Measurements from ENCODE around the gene SOWAHC. TPM values are rescaled to one million over a fixed set of nuclear protein-coding genes. Genes with fewer than 3 reads are reported as not detected.
A peak's percentile ranks its signal among the peaks of the same experiment; 100 is the strongest.
"Not testable (repeated sequence)": the region's sequence is repeated elsewhere in the genome, so short reads cannot be mapped to it uniquely, and the experiment has no call there.

The SOWAHC gene, protein sequence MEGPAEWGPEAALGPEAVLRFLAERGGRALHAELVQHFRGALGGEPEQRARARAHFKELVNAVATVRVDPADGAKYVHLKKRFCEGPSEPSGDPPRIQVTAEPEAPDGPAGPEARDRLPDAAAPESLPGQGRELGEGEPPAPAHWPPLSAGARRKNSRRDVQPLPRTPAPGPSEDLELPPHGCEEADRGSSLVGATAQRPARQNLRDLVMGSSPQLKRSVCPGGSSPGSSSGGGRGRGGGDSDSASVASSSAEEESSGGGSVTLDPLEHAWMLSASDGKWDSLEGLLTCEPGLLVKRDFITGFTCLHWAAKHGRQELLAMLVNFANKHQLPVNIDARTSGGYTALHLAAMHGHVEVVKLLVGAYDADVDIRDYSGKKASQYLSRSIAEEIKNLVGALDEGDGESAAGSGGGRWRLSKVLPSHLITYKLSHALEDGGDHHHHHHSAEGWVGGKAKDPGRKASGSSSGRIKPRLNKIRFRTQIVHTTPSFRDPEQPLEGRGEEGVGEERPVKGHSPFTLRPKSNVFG
- total RNA-seq (7.1 and 10.3 TPM in 2 replicates), polyA plus RNA-seq (4.4 and 4.7 TPM in 2 replicates), polyA minus RNA-seq (ENCODE audit: low replicate concordance) (0.52 and 0.71 TPM in 2 replicates)
- polyA plus RNA-seq (2012), result 4.7 and 5.1 TPM in 2 replicates

DNA sequence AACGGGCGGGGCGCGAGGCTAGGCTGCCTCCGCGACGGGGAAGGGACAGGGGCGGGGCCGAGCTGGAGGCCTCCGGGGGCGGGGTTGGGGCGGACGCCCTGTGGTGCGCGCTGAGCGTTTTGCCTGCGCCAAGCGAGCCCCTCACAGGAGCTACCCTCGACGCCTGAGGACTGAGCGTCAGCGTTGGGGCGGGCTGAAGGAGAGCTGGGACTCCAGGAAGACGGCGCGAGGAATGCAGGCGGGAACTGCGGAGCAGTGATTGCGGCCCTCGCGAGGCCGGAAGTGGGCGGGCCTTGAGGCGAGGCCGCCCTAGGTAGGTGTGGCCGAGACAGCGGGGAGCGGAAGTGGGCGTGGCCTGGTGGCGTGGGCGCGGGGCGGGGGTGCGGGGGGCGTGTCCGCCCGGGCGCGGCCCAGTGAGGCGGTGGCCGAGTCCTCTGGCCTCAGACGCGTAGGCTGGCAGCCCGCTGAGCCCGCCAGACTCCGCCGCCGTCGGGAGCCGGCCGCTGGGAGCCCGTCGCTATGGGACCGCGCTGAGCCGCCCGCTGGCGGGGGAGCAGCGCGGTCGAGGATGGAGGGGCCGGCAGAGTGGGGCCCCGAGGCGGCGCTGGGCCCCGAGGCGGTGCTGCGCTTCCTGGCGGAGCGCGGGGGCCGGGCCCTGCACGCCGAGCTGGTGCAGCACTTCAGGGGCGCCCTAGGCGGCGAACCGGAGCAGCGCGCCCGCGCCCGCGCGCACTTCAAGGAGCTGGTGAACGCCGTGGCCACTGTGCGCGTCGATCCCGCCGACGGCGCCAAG lies at the start of gene SOWAHC, which contains the start of gene SEPTIN10:
SOWAHC (plus strand) TSS at position 443 of the 793 bp plus-strand sequence; CDS start at position 569, 126 bp downstream.
SEPTIN10 (minus strand) TSS at position 45 of the 793 bp plus-strand sequence. CDS start 139 bp downstream, outside the sequence.
- Histone ChIP-seq H3K4me3 (replicated peaks in 1 of 4; ENCODE audit: control extremely low read depth in 1 of 4, insufficient read depth in 1 of 4, low read depth in 3 of 4, low read length in 4 of 4) (peak within 1 kb of the TSS; percentile 64 to 96 (median 87)), H4K20me1 (ENCODE audit: control insufficient read depth, extremely low read depth, insufficient read depth, low read length) (no peaks in the 10 kb centered on the region), H3K36me3 (ENCODE audit: control insufficient read depth, insufficient read depth, low read length) (no peaks in the 10 kb centered on the region), H3K9ac (ENCODE audit: insufficient read depth, low read length) (peak within 1 kb of the TSS; percentile 91), H3K4me2 (ENCODE audit: extremely low read depth, insufficient read depth, low read length) (peak within 1 kb of the TSS; percentile 84), H3K9me3 (ENCODE audit: control insufficient read depth, insufficient read depth, low read depth, low read length) (no peaks in the 10 kb centered on the region), H2AFZ (ENCODE audit: low read length) (peak within 1 kb of the TSS; percentile 43), H3K79me2 (ENCODE audit: control insufficient read depth, insufficient read depth, low read length) (peaks cover 46% of the 10 kb centered on the region), H3K27ac (ENCODE audit: insufficient read depth, low read length) (peak within 1 kb of the TSS; percentile 83), H3K27me3 (ENCODE audit: control insufficient read depth, insufficient read depth, low read length) (no peaks in the 10 kb centered on the region), H3K4me1 (ENCODE audit: control insufficient read depth, extremely low read depth, insufficient read depth, low read length) (no peaks in the 10 kb centered on the region)
- TF ChIP-seq EZH2 (IDR thresholded peaks at IDR 0.05; ENCODE audit: low read length, missing control alignments), result no peak
- TF ChIP-seq, protein P1, sequence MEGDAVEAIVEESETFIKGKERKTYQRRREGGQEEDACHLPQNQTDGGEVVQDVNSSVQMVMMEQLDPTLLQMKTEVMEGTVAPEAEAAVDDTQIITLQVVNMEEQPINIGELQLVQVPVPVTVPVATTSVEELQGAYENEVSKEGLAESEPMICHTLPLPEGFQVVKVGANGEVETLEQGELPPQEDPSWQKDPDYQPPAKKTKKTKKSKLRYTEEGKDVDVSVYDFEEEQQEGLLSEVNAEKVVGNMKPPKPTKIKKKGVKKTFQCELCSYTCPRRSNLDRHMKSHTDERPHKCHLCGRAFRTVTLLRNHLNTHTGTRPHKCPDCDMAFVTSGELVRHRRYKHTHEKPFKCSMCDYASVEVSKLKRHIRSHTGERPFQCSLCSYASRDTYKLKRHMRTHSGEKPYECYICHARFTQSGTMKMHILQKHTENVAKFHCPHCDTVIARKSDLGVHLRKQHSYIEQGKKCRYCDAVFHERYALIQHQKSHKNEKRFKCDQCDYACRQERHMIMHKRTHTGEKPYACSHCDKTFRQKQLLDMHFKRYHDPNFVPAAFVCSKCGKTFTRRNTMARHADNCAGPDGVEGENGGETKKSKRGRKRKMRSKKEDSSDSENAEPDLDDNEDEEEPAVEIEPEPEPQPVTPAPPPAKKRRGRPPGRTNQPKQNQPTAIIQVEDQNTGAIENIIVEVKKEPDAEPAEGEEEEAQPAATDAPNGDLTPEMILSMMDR (conservative IDR thresholded peaks at IDR 0.05 in 1 of 2, IDR thresholded peaks at IDR 0.05 in 1 of 2; ENCODE audit: low read depth in 1 of 2, low read length in 2 of 2), result no peak
- peak; percentile 99 for DNase-seq (ENCODE audit: low read depth in 2 of 2)

DNA sequence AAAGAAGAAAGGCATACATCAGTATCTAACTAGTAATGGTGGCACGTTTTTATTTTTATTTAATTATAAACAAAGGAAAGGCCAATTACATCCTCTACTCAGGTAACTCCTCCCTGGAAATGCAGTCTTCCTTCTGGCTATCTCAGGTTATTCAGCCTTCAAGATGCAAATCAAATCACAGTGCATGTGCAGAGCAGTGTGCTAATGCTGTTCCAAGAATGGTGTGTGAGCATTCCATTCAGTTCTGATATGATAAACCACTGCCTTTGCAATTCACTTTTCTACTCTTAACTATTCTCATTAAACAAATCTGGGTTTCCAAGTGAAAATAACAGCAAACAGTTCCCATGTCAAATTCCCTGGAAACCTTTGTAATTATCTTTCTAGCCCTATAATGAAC lies 38.8 kb upstream of the SOWAHC start:
- Histone ChIP-seq H3K4me2 (ENCODE audit: extremely low read depth, insufficient read depth, low read length) (no peak overlapping the region), H4K20me1 (ENCODE audit: control insufficient read depth, extremely low read depth, insufficient read depth, low read length) (no peaks in the 10 kb centered on the region), H3K36me3 (ENCODE audit: control insufficient read depth, insufficient read depth, low read length) (no peaks in the 10 kb centered on the region), H3K27me3 (ENCODE audit: control insufficient read depth, insufficient read depth, low read length) (no peaks in the 10 kb centered on the region), H2AFZ (ENCODE audit: low read length) (no peak overlapping the region), H3K4me3 (replicated peaks in 1 of 4; ENCODE audit: control extremely low read depth in 1 of 4, insufficient read depth in 1 of 4, low read depth in 3 of 4, low read length in 4 of 4) (no peak overlapping the region), H3K4me1 (ENCODE audit: control insufficient read depth, extremely low read depth, insufficient read depth, low read length) (no peaks in the 10 kb centered on the region), H3K27ac (ENCODE audit: insufficient read depth, low read length) (no peak overlapping the region), H3K9ac (ENCODE audit: insufficient read depth, low read length) (no peak overlapping the region), H3K79me2 (ENCODE audit: control insufficient read depth, insufficient read depth, low read length) (no peaks in the 10 kb centered on the region), H3K9me3 (ENCODE audit: control insufficient read depth, insufficient read depth, low read depth, low read length) (no peaks in the 10 kb centered on the region)
- TF ChIP-seq, protein P1 (conservative IDR thresholded peaks at IDR 0.05 in 1 of 2, IDR thresholded peaks at IDR 0.05 in 1 of 2; ENCODE audit: low read depth in 1 of 2, low read length in 2 of 2), result no peak
- no peak for TF ChIP-seq EZH2 (IDR thresholded peaks at IDR 0.05; ENCODE audit: low read length, missing control alignments)
- no peak for DNase-seq (ENCODE audit: low read depth in 2 of 2)

DNA sequence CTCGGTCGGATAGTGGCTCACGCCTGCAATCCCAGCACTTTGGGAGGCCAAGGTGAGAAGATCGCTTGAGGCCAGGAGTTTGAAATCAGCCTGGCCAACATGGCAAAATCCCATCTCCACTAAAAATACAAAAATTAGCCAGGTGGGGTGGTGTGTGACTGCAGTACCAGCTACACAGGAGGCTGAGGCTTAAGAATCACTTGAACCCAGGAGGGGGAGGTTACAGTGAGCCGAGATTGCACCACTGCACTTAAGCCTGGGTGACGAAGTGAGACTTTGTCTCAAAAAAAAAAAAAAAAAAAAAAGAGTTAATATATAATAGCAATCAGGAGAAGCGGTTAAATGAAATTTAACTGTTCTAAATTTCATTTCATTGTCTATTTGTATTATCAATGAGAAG lies 36.5 kb upstream of the SOWAHC start:
- not testable (repeated sequence) for H3K36me3 ChIP-seq (ENCODE audit: control insufficient read depth, insufficient read depth, low read length); H3K79me2 ChIP-seq (ENCODE audit: control insufficient read depth, insufficient read depth, low read length); H3K27ac ChIP-seq (ENCODE audit: insufficient read depth, low read length); DNase-seq (ENCODE audit: low read depth in 2 of 2); H4K20me1 ChIP-seq (ENCODE audit: control insufficient read depth, extremely low read depth, insufficient read depth, low read length); H3K4me1 ChIP-seq (ENCODE audit: control insufficient read depth, extremely low read depth, insufficient read depth, low read length); H3K4me2 ChIP-seq (ENCODE audit: extremely low read depth, insufficient read depth, low read length); H2AFZ ChIP-seq (ENCODE audit: low read length); H3K9me3 ChIP-seq (ENCODE audit: control insufficient read depth, insufficient read depth, low read depth, low read length); H3K4me3 ChIP-seq (replicated peaks in 1 of 4; ENCODE audit: control extremely low read depth in 1 of 4, insufficient read depth in 1 of 4, low read depth in 3 of 4, low read length in 4 of 4); H3K9ac ChIP-seq (ENCODE audit: insufficient read depth, low read length); H3K27me3 ChIP-seq (ENCODE audit: control insufficient read depth, insufficient read depth, low read length)
